DOHH2 (cell line): Measurements from ENCODE around the gene ATF5.

Experiments used
- EZH2phosphoT487 ChIP-seq: fragments of 200-600 bp; sonication (generic); IDR thresholded peaks from 2 replicates; pipeline ENCODE4 v1.6.1; 2017; ENCODE audit warnings: borderline replicate concordance, mild to moderate bottlenecking, antibody characterized with exemption, low read length, moderate library complexity, mixed read lengths
- TF ChIP-seq, protein P1 (sequence below): fragments of 200-600 bp; sonication (generic); IDR thresholded peaks from one replicate; pipeline ENCODE4 v1.5.1; 2014; ENCODE audit warnings: antibody characterized with exemption, mild to moderate bottlenecking, low read depth, low read length; ENCODE audit not compliant: poor library complexity, severe bottlenecking

DNA sequence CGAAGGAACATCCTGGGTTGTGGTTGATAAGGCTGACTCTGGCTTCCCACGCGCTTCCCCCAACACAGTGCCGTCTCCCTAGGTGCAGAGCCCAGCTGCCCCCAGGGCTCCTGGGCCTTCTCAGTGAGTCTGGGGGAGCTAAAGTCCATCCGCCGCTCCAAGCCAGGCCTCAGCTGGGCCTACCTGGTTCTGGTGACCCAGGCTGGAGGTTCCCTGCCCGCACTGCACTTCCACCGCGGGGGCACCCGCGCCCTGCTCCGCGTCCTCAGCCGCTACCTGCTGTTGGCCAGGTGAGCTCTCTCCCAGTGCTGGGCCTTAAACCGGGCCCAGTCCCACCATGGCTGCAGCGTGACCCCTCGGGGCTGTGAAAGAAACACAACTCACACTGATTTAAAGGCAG lies 47.8 kb upstream of the ATF5 start:
- TF ChIP-seq, protein P1, sequence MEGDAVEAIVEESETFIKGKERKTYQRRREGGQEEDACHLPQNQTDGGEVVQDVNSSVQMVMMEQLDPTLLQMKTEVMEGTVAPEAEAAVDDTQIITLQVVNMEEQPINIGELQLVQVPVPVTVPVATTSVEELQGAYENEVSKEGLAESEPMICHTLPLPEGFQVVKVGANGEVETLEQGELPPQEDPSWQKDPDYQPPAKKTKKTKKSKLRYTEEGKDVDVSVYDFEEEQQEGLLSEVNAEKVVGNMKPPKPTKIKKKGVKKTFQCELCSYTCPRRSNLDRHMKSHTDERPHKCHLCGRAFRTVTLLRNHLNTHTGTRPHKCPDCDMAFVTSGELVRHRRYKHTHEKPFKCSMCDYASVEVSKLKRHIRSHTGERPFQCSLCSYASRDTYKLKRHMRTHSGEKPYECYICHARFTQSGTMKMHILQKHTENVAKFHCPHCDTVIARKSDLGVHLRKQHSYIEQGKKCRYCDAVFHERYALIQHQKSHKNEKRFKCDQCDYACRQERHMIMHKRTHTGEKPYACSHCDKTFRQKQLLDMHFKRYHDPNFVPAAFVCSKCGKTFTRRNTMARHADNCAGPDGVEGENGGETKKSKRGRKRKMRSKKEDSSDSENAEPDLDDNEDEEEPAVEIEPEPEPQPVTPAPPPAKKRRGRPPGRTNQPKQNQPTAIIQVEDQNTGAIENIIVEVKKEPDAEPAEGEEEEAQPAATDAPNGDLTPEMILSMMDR: no peak
- TF ChIP-seq EZH2phosphoT487: no peak
